HCT116 (cell line): Measurements from ENCODE around the gene FNBP1L. TPM values are rescaled to one million over a fixed set of nuclear protein-coding genes. Genes with fewer than 3 reads are reported as not detected.

Source experiments
- ATAC-seq: fragments of 200-7000 bp; cut with Tn5 transposase; 2 replicates; pipeline ENCODE4 v1.9.1; 2020; ENCODE audit warnings: mild to moderate bottlenecking, moderate library complexity
- BruUV-seq: library from RNA; stranded (reverse); fragments of 400-500 nt; replicated peaks from 2 replicates; lab custom pipeline; 2021; lab: Mats Ljungman, UMichigan
- CTCF ChIA-PET: fragments of 300-600 bp; sonication (Branson Sonifier 250); formaldehyde crosslinking; loops from one replicate; lab custom pipeline; 2021; ENCODE audit warnings: antibody characterized with exemption; lab: Charles Lee
- POLR2A ChIA-PET: fragments of 300-600, 350-600 bp; sonication (Branson Sonifier 250); formaldehyde crosslinking; loops from one replicate; lab custom pipeline; 2021; ENCODE audit warnings: antibody characterized with exemption; lab: Charles Lee
- RAD21 ChIA-PET, 2 experiments: fragments of 300-600 bp; sonication (Branson Sonifier 250); formaldehyde crosslinking; loops; one replicate each; lab custom pipeline; 2023; ENCODE audit warnings: low total read pairs in 2 of 2; ENCODE audit not compliant: uncharacterized antibody in 2 of 2, unreplicated experiment in 2 of 2, low non-redundant PET in 1 of 2; lab: Charles Lee
- DNase-seq: peaks from one replicate; pipeline ENCODE4 v3.0.0-alpha.2; 2010; ENCODE audit warnings: low read depth, low spot score
- H2AFZ ChIP-seq: fragments of 200-600 bp; shearing (Covaris generic), sonication (generic); 2 replicates; pipeline ENCODE4 v1.6.1; 2017; ENCODE audit warnings: low read depth, mixed run types, mixed read lengths, antibody characterized with exemption, low read length; ENCODE audit not compliant: poor library complexity, severe bottlenecking
- H3K27ac ChIP-seq: 2 replicates; pipeline ENCODE4 v1.5.1; 2012; ENCODE audit warnings: low read depth, low read length
- H3K27me3 ChIP-seq: fragments of 200-600 bp; sonication (generic); 2 replicates; pipeline ENCODE4 v1.6.1; 2016; ENCODE audit warnings: mixed run types, low read length, mixed read lengths; ENCODE audit not compliant: insufficient read depth
- H3K36me3 ChIP-seq, 2 experiments: fragments of 200-500 bp in 1 of 2; fragments of 200-600 bp in 1 of 2; sonication (Bioruptor generic) in 1 of 2; sonication (generic) in 1 of 2; 2 replicates each; pipeline versions ENCODE4 v1.5.1 to v1.6.1; 2014 to 2016; ENCODE audit warnings: low read length in 2 of 2, inconsistent platforms in 1 of 2, mixed read lengths in 1 of 2, mixed run types in 1 of 2; ENCODE audit not compliant: insufficient read depth in 2 of 2, control insufficient read depth in 1 of 2
- H3K4me1 ChIP-seq, 2 experiments: fragments of 200-600 bp in 1 of 2; sonication (generic) in 1 of 2; 2 replicates each; pipeline versions ENCODE4 v1.5.1 to v1.6.1; 2012 to 2017; ENCODE audit warnings: low read length in 2 of 2, inconsistent platforms in 1 of 2, mild to moderate bottlenecking in 1 of 2, mixed read lengths in 1 of 2, mixed run types in 1 of 2, moderate library complexity in 1 of 2; ENCODE audit not compliant: insufficient read depth in 2 of 2, control insufficient read depth in 1 of 2
- H3K4me2 ChIP-seq: fragments of 200-600 bp; sonication (generic); 2 replicates; pipeline ENCODE4 v1.6.1; 2017; ENCODE audit warnings: mixed run types, low read length, mixed read lengths
- H3K4me3 ChIP-seq, 2 experiments: fragments of 200-600 bp in 1 of 2; sonication (generic) in 1 of 2; replicated peaks in 1 of 2; 2 replicates each; pipeline ENCODE4 v1.5.1; 2011 to 2016; ENCODE audit warnings: low read length in 2 of 2, control low read depth in 1 of 2, low read depth in 1 of 2, mild to moderate bottlenecking in 1 of 2, mixed read lengths in 1 of 2, mixed run types in 1 of 2
- H3K79me2 ChIP-seq: fragments of 200-600 bp; sonication (generic); 2 replicates; pipeline ENCODE4 v1.6.1; 2017; ENCODE audit warnings: mild to moderate bottlenecking, mixed run types, low read length, moderate library complexity, mixed read lengths; ENCODE audit not compliant: insufficient read depth
- H3K9ac ChIP-seq: fragments of 200-600 bp; sonication (generic); 2 replicates; pipeline ENCODE4 v1.6.1; 2016; ENCODE audit warnings: low read length, mixed read lengths
- H3K9me2 ChIP-seq: fragments of 200-600 bp; sonication (generic), shearing (Covaris generic); 2 replicates; pipeline ENCODE4 v1.6.1; 2017; ENCODE audit warnings: mixed run types, mild to moderate bottlenecking, moderate library complexity; ENCODE audit not compliant: insufficient read depth
- H3K9me3 ChIP-seq, 2 experiments: fragments of 200-500 bp in 1 of 2; fragments of 200-600 bp in 1 of 2; sonication (Bioruptor generic) in 1 of 2; sonication (generic) in 1 of 2; 2 replicates each; pipeline ENCODE4 v1.6.1; 2014 to 2017; ENCODE audit warnings: low read length in 2 of 2, mixed read lengths in 2 of 2, inconsistent platforms in 1 of 2, low read depth in 1 of 2, mild to moderate bottlenecking in 1 of 2, mixed run types in 1 of 2, moderate library complexity in 1 of 2; ENCODE audit not compliant: control insufficient read depth in 1 of 2, insufficient read depth in 1 of 2
- H4K20me1 ChIP-seq: fragments of 200-600 bp; sonication (generic), shearing (Covaris generic); 2 replicates; pipeline ENCODE4 v1.6.1; 2017; ENCODE audit warnings: mixed run types, mild to moderate bottlenecking, moderate library complexity; ENCODE audit not compliant: insufficient read depth
- CEBPB ChIP-seq: IDR thresholded peaks from 2 replicates; pipeline ENCODE4 v1.6.1; 2012; ENCODE audit warnings: low read depth
- EGR1 ChIP-seq: IDR thresholded peaks from 2 replicates; pipeline ENCODE4 v1.6.1; 2012; ENCODE audit warnings: low read depth
- ELF1 ChIP-seq: IDR thresholded peaks from 2 replicates; pipeline ENCODE4 v1.6.1; 2012; ENCODE audit warnings: low read depth, borderline replicate concordance
- FOSL1 ChIP-seq: IDR thresholded peaks from 2 replicates; pipeline ENCODE4 v1.6.1; 2012; ENCODE audit warnings: low read depth
- POLR2A ChIP-seq: IDR thresholded peaks from 2 replicates; pipeline ENCODE4 v1.7.0; 2011; ENCODE audit warnings: borderline replicate concordance; ENCODE audit not compliant: insufficient read depth, insufficient read length; ENCODE audit errors: extremely low read depth
- POLR2AphosphoS5 ChIP-seq: IDR thresholded peaks from 2 replicates; pipeline ENCODE4 v1.6.1; 2011; ENCODE audit warnings: mild to moderate bottlenecking, low read depth, low read length, moderate library complexity
- RAD21 ChIP-seq: IDR thresholded peaks from 2 replicates; pipeline ENCODE4 v1.6.1; 2012; ENCODE audit warnings: low read depth, mild to moderate bottlenecking
- REST ChIP-seq: IDR thresholded peaks from 2 replicates; pipeline ENCODE4 v1.6.1; 2012; ENCODE audit warnings: low read depth
- SIN3A ChIP-seq: IDR thresholded peaks from 2 replicates; pipeline ENCODE4 v1.6.1; 2012; ENCODE audit warnings: low read depth
- SP1 ChIP-seq: IDR thresholded peaks from 2 replicates; pipeline ENCODE4 v1.6.1; 2012; ENCODE audit warnings: low read depth
- SRF ChIP-seq: IDR thresholded peaks from 2 replicates; pipeline ENCODE4 v1.6.1; 2012; ENCODE audit warnings: low read depth
- TCF7L2 ChIP-seq: IDR thresholded peaks from 2 replicates; pipeline ENCODE4 v1.7.0; 2011; ENCODE audit warnings: borderline replicate concordance, inconsistent platforms; ENCODE audit not compliant: insufficient read depth, insufficient read length; ENCODE audit errors: extremely low read depth
- YY1 ChIP-seq: IDR thresholded peaks from 2 replicates; pipeline ENCODE4 v1.6.1; 2011; ENCODE audit warnings: low read length, low read depth, moderate library complexity, mild to moderate bottlenecking; ENCODE audit not compliant: insufficient replicate concordance; ENCODE audit errors: extremely low read depth
- ZFX ChIP-seq: fragments of 450-650 bp; IDR thresholded peaks from 2 replicates; pipeline ENCODE4 v1.6.1; 2017
- intact Hi-C: fragments of 100-400 bp; cut with micrococcal nuclease; formaldehyde crosslinking; loops from 2 replicates; pipeline ENCODE4 v1.10.0; 2022
- total RNA-seq: library from RNA; stranded (reverse); gene quantifications from one replicate; pipeline ENCODE4 v1.2.1, GENCODE V29; 2021; ENCODE audit not compliant: unreplicated experiment
- TF ChIP-seq, protein P1 (sequence below), 3 experiments: fragments of 200-600 bp in 1 of 3; sonication (generic) in 1 of 3; IDR thresholded peaks in 2 of 3; conservative IDR thresholded peaks in 1 of 3; 2 replicates each; pipeline ENCODE4 v1.5.1; 2012 to 2017; ENCODE audit warnings: low read depth in 2 of 3, low read length in 2 of 3, antibody characterized with exemption in 1 of 3, borderline replicate concordance in 1 of 3, control low read depth in 1 of 3, mild to moderate bottlenecking in 1 of 3, mixed read lengths in 1 of 3, mixed run types in 1 of 3, moderate library complexity in 1 of 3; ENCODE audit not compliant: insufficient read depth in 1 of 3
- TF ChIP-seq, protein P2 (sequence below): IDR thresholded peaks from 2 replicates; pipeline ENCODE4 v1.6.1; 2011; ENCODE audit warnings: mild to moderate bottlenecking, low read length, moderate library complexity; ENCODE audit not compliant: insufficient replicate concordance; ENCODE audit errors: extremely low read depth
- TF ChIP-seq, protein P3 (sequence below): IDR thresholded peaks from 2 replicates; pipeline ENCODE4 v1.6.1; 2012

FNBP1L gene
- total RNA-seq, 1 experiment from 2014 or later = 26.1 TPM

- Histone ChIP-seq H3K27ac (peak overlapping the region; percentile 84), H3K4me2 (peak overlapping the region; percentile 99), H3K27me3 (no peaks in the 10 kb centered on the region), H3K4me3 (peak overlapping the region; percentile 64 to 86), H3K4me1 (peaks cover 5 to 30% of the 10 kb centered on the region in 2 experiments; a peak in 3 of 4 replicates), H3K36me3 (no peaks in the 10 kb centered on the region), H2AFZ (peak overlapping the region; percentile 66), H3K9me2 (no peaks in the 10 kb centered on the region), H3K9ac (peak overlapping the region; percentile 81), H4K20me1 (peaks cover 11% of the 10 kb centered on the region; the same call in 1 of the 2 replicates), H3K9me3 (no peaks in the 10 kb centered on the region), H3K79me2 (peaks cover 56% of the 10 kb centered on the region)
- ChIA-PET CTCF (interaction anchor here (1.0 to 1.5 kb wide), 2 partner anchors 364 to 395 kb away, joined by 3 to 4 read pairs; no protein-coding TSS in a partner anchor), POLR2A (interaction anchor here (2.1 kb wide), 1 partner anchor 364 kb away, joined by 5 read pairs; no protein-coding TSS in a partner anchor), RAD21 (no interaction called here)
- intact Hi-C loops = loop anchor here (10.0 kb wide), 1 partner anchor 366 kb away; no protein-coding TSS in a partner anchor
- ATAC-seq (peak; percentile 54), DNase-seq (no peak)
- BruUV-seq = TSS peak; percentile 45
- TF ChIP-seq RAD21 (no peak; the same call in 1 of the 2 replicates), EGR1 (0 out of 2 replicates have a peak, but pooled peaks have one; percentile 49), YY1 (no peak), SRF (no peak), SP1 (peak; percentile 21; the same call in 1 of the 2 replicates), POLR2A (no peak), ZFX (no peak; the same call in 1 of the 2 replicates), REST (no peak), FOSL1 (no peak), SIN3A (peak; percentile 82; the same call in 1 of the 2 replicates), CEBPB (no peak), TCF7L2 (no peak), ELF1 (no peak), POLR2AphosphoS5 (peak; percentile 33; the same call in 1 of the 2 replicates)
- TF ChIP-seq, protein P1, sequence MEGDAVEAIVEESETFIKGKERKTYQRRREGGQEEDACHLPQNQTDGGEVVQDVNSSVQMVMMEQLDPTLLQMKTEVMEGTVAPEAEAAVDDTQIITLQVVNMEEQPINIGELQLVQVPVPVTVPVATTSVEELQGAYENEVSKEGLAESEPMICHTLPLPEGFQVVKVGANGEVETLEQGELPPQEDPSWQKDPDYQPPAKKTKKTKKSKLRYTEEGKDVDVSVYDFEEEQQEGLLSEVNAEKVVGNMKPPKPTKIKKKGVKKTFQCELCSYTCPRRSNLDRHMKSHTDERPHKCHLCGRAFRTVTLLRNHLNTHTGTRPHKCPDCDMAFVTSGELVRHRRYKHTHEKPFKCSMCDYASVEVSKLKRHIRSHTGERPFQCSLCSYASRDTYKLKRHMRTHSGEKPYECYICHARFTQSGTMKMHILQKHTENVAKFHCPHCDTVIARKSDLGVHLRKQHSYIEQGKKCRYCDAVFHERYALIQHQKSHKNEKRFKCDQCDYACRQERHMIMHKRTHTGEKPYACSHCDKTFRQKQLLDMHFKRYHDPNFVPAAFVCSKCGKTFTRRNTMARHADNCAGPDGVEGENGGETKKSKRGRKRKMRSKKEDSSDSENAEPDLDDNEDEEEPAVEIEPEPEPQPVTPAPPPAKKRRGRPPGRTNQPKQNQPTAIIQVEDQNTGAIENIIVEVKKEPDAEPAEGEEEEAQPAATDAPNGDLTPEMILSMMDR (IDR thresholded peaks at IDR 0.05 in 2 of 3, conservative IDR thresholded peaks at IDR 0.05 in 1 of 3; ENCODE audit: borderline replicate concordance in 1 of 3, insufficient read depth in 1 of 3, low read depth in 2 of 3, low read length in 2 of 3) = peak in 2 of 3 experiments; percentile 26 to 34; a peak in 3 of 6 replicates
- TF ChIP-seq, protein P2, sequence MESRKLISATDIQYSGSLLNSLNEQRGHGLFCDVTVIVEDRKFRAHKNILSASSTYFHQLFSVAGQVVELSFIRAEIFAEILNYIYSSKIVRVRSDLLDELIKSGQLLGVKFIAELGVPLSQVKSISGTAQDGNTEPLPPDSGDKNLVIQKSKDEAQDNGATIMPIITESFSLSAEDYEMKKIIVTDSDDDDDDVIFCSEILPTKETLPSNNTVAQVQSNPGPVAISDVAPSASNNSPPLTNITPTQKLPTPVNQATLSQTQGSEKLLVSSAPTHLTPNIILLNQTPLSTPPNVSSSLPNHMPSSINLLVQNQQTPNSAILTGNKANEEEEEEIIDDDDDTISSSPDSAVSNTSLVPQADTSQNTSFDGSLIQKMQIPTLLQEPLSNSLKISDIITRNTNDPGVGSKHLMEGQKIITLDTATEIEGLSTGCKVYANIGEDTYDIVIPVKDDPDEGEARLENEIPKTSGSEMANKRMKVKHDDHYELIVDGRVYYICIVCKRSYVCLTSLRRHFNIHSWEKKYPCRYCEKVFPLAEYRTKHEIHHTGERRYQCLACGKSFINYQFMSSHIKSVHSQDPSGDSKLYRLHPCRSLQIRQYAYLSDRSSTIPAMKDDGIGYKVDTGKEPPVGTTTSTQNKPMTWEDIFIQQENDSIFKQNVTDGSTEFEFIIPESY = no peak
- TF ChIP-seq, protein P3, sequence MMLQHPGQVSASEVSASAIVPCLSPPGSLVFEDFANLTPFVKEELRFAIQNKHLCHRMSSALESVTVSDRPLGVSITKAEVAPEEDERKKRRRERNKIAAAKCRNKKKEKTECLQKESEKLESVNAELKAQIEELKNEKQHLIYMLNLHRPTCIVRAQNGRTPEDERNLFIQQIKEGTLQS = no peak
These were observed 1.3 kb downstream of the FNBP1L start for GRCh38 chr1:93448983-93449804.
